Prostate gland (tissue), 2 donors: ENCODE measurements around the gene LHB.

Experiments
- POLR2A ChIP-seq: fragments of 450-650 bp; IDR thresholded peaks from one replicate; pipeline ENCODE4 v1.6.1; 2016; ENCODE audit warnings: antibody characterized with exemption, mild to moderate bottlenecking
- POLR2AphosphoS5 ChIP-seq: sonication (generic); formaldehyde crosslinking; IDR thresholded peaks from one replicate; pipeline ENCODE4 v1.6.1; 2017; ENCODE audit warnings: antibody characterized with exemption
- TF ChIP-seq, protein P1 (sequence below), 4 experiments: fragments of 200-600 bp in 2 of 4; fragments of 450-650 bp in 2 of 4; sonication (generic) in 2 of 4; IDR thresholded peaks; 1 replicate in 3 of 4; 2 replicates in 1 of 4; pipeline ENCODE4 v1.5.1; 2016 to 2019; ENCODE audit warnings: antibody characterized with exemption in 4 of 4, mild to moderate bottlenecking in 2 of 4, moderate library complexity in 2 of 4

- TF ChIP-seq, protein P1, sequence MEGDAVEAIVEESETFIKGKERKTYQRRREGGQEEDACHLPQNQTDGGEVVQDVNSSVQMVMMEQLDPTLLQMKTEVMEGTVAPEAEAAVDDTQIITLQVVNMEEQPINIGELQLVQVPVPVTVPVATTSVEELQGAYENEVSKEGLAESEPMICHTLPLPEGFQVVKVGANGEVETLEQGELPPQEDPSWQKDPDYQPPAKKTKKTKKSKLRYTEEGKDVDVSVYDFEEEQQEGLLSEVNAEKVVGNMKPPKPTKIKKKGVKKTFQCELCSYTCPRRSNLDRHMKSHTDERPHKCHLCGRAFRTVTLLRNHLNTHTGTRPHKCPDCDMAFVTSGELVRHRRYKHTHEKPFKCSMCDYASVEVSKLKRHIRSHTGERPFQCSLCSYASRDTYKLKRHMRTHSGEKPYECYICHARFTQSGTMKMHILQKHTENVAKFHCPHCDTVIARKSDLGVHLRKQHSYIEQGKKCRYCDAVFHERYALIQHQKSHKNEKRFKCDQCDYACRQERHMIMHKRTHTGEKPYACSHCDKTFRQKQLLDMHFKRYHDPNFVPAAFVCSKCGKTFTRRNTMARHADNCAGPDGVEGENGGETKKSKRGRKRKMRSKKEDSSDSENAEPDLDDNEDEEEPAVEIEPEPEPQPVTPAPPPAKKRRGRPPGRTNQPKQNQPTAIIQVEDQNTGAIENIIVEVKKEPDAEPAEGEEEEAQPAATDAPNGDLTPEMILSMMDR (IDR thresholded peaks at IDR 0.05): no peak
- TF ChIP-seq POLR2A: no peak
- no peak for TF ChIP-seq POLR2AphosphoS5
Measured at GRCh38 chr19:48968179-48968661, 48.7 kb downstream of the LHB start.
